Fibroblast of pulmonary artery (primary cell): Measurements from ENCODE around the gene TRIM32.
A peak's percentile ranks its signal among the peaks of the same experiment; 100 is the strongest.

Experiments
- DNase-seq: peaks from one replicate; pipeline ENCODE4 v3.0.0-alpha.2; 2010; ENCODE audit warnings: low read depth
- H3K4me3 ChIP-seq: replicated peaks from 2 replicates; pipeline ENCODE4 v1.5.1; 2011; ENCODE audit warnings: low read depth, mild to moderate bottlenecking, control low read depth, low read length, moderate library complexity
- CTCF ChIP-seq: IDR thresholded peaks from 2 replicates; pipeline ENCODE4 v1.5.1; 2011; ENCODE audit warnings: mild to moderate bottlenecking, control low read depth, low read length, inconsistent platforms; ENCODE audit errors: missing control alignments

Gene TRIM32

DNA sequence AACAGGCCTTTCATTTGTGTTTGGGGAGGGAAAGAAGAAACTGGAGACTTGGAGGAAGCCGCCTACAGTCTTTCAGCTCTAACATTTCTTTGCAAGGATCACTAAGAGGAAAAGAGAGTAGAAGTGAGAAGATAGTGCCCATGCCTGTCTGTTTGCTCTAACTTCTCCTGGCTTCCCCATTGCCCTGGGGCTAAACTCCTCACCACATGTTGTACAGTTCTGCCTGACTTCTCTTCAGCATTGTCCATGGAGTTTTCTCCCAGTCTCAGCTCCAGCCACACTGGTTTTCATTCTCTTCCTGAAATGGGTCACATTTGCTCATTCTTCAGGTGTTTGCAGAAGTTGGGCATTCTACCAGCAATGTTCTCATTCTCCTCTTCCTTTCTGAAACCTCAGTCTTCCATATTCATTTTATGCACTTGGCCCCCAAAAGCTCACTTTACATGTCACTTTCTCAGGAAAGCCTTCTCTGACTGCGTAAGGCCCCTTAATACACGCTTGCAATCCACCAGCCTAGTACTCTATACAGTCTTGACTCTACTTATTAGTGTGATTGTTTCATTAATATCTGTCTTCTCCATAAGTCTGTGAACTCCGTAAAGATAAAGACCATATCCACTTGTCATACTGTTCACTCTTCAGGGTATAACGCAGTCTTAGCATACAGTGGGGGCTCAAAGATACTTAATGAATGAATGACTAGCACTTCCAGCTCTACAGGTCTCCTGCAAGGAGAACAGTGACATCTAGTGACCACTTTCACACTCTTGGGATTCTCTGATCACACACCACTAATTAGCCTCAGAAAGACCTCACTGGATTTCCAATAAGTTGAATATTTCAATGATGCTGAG is 40.2 kb upstream of the TRIM32 start:
- peak; percentile 78 for DNase-seq
- peak; percentile 80 for TF ChIP-seq CTCF
- no peak overlapping the region for H3K4me3 ChIP-seq

- H3K4me3 ChIP-seq, result no peak overlapping the region
- TF ChIP-seq CTCF, result no peak
- no peak for DNase-seq
These were observed 39.6 kb upstream of the TRIM32 start for GRCh38 chr9:116647515-116647809.

DNA sequence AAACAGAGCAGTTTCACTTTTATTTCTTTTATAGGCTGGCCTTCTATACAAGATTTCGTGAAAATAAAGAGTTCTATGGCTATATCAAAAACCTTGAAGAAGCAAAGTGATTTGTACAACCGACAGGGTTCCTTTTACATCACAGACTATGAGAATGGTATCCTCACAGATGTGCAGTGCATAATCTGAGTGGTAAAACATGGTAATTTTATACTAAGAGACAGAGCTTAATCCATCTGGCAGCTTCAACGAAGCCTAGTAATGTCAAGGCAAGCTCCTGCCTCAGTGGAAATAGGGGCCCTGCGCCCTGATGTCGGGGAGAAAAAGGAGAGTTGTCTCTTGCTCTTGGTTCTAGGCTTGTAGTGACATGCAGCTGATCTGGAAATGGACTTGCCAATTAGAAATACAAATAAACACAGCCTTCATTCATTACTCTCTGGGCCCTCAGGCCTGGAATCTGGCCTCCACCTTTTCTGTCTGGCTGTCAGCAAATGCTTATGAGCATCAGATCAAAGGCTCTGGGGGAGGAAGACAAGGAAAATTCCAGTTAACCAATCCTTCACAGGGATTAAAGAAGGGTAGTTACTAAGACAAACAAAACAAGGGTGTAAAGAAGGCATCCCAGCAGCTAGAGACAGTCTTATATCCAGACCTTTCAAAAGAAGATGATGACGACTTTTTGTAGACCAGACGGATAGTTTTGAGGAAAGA is 33.6 kb upstream of the TRIM32 start:
- H3K4me3 ChIP-seq, result no peak overlapping the region
- TF ChIP-seq CTCF, result no peak
- DNase-seq, result no peak

- no peak for DNase-seq
- TF ChIP-seq CTCF, result no peak
These were observed 33.1 kb upstream of the TRIM32 start for GRCh38 chr9:116654059-116654355.

GRCh38 chr9:116656501-116656971 is 30.6 kb upstream of the TRIM32 start:
- H3K4me3 ChIP-seq, result no peak overlapping the region
- no peak for DNase-seq
- TF ChIP-seq CTCF, result no peak

More at GRCh38 chr9:116654059-116654355, 33.1 kb upstream of the TRIM32 start:
- no peak overlapping the region for H3K4me3 ChIP-seq

- peak; percentile 31 for DNase-seq
- TF ChIP-seq CTCF, result no peak
- no peak overlapping the region for H3K4me3 ChIP-seq
These were observed 30.1 kb upstream of the TRIM32 start for GRCh38 chr9:116656977-116657376.
